Measurements from ENCODE around the gene ATG13.

Gene ATG13

DNA sequence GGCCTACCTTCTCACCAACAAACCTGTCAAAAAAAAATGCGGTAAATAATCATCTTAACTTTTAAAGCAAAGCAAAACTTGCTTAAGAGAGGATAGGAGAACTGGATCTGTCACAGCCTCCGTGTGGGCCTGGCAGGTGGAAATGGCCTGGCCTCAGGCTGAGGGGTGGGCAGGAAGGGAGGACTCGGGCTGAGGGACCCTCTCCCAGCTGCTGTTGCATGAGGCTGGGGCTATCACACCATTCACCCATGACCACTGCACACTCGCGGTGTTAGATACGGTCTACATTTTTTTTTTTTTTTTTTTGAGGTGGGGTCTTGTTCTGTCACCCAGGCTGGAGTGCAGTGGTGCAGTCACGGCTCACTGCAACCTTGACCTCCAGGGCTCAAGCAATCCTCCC lies 58.6 kb downstream of the ATG13 start:
- DNase-seq (ENCODE audit: low read depth in 2 of 2) = no peak

DNA sequence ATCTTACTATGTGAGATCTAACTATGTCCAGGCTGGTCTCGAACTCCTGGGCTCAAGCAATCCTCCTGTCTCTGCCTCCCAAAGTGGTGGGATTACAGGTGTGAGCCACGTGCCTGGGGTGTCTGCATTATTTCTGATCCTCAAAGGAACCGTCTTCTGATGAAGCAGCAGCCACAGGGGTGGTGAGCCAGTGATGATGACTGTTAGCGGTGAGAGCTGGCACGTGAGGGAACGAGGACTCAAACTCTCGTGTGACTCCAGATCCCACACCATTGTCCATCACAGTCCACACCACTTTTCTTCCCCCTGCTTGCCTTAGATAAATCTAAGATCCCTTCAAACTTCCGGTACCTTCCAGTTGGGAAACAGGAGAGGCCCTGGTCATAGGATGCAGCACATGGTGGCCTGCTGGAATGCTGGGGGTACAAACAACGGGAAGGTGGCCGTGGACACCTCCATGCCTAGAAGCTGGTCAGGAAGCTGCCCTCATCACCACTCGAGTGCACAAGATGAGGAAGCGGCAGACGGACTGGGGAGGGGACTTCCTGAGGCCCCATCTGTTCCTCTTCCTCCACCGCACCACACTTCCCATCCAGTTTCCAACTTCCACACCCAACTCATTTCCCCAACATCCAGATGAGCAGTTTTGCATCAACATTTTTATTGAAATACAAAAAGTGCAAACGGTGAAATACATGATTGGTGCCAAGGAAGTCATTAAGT lies 59.2 kb downstream of the ATG13 start:
- DNase-seq (ENCODE audit: low read depth in 2 of 2) = no peak

DNA sequence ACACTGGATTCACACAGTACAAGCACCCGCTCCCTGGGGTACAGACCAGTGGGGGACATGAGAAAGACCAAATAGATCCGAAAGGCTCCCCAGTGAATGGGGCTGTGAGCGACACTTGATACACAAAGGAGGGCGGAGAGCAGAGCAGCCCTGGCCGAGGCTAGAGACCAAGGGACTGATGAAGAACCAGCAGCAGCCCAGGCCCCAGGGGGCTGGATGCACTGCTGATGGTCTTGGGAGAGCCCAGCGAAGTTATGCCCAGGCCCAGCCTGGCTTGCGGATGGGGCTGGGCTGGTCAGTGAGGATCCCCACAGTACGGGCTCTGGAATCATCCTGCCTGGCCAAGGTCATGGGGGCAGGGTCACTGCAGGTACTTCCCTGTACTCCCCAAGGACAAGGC lies 59.8 kb downstream of the ATG13 start:
- DNase-seq (ENCODE audit: low read depth in 2 of 2) = no peak

DNA sequence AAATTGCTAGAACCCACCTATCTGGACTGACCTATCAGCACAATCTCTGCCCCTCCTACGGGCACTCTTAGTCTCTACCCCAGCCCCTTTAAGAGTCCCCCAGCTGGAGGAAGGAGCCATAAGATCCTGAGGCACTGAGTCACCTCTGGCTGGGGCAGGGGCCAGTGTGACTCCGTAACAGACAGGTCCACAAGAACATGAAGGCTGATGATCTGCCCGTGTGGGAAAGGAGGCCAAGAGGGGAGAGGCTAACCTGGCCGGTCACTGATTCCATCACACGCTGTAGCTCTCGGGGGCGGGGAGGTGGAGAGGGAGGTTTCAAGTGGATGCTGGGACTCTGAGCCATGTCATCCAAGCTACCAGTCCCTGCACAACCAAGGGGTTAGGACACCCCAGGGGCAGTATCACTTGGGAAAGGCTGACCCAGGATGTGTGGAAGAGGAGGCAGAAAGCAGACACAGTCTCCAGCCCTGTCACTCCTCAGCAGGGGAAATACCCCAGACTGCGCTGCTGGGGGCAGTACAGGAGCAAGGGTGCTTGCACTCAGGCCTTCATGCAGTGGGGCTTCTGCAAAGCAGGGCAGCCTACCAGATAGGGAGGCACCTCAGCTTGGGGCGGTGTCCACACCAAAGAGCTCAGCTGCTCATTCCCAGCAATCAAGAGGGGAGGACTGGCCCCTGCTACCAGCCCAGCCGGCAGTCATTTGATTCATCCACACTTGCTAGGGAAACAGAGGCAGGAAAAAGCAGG lies 60.8 kb downstream of the ATG13 start:
- no peak for DNase-seq (ENCODE audit: low read depth in 2 of 2)

DNA sequence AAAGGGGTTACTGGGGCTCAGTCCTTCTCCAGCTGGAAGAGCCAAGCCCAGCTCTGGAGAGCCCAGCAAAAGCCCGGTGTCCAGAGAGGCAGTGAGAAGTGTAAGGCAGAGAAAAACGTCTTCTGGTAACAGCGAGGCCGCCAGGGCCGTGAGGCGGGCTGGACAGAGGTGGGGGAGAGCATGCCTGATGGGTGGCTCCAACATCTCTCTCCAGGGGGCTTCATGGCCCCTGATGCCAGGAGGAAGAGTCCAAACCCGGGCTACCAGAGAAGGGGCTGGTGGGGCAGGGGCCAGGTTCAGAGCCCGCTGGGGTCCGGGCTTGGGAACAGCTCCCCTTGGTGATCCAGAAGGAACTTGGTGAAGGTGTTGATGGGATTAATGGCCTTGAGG lies 61.4 kb downstream of the ATG13 start:
- no peak for DNase-seq (ENCODE audit: low read depth in 2 of 2)

DNA sequence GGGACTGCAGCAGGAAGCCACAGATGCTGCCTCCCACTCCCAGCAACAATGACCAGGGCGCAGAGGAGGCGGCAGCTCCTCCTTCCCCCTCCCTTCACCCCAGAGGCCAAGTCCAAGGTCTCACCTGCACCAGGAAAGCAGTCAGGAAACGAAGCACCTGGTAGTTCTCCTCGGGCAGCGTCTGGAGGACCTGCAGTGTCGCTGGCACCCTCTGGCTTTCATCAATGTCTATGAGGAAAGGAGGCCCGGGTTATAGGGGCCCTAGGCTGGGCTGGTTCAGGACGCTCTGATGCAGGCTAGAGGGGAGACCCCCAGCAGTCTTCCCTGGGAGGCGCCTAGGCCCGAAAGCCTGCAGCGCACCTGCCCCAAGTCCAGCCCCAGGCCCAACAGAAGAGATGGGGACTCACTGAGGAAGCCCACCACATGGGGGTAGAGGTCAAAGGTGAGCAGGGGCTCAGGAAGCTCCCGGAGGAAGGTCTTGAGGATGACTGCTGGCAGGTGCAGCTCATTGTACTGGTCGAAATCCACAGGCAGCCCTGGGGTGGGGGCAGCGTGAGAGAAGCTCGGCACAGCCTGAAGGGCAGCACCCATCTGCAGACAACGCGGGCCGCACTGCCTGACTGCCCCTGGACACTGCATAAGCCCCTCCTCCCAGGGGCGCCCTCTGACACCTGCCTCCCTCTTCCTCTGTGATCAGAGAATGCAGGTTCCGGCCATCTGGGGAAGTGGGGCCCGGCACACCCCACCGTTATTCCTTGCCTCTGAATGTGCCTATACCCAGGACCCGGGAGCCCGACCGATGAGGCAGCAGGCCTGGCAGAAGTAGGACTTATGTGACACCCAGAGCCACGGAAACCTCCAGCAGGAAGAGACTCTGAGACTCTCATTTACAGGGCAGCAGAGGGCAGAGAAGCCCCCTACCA lies 62.1 kb downstream of the ATG13 start:
- DNase-seq (ENCODE audit: low read depth in 2 of 2) = no peak

DNA sequence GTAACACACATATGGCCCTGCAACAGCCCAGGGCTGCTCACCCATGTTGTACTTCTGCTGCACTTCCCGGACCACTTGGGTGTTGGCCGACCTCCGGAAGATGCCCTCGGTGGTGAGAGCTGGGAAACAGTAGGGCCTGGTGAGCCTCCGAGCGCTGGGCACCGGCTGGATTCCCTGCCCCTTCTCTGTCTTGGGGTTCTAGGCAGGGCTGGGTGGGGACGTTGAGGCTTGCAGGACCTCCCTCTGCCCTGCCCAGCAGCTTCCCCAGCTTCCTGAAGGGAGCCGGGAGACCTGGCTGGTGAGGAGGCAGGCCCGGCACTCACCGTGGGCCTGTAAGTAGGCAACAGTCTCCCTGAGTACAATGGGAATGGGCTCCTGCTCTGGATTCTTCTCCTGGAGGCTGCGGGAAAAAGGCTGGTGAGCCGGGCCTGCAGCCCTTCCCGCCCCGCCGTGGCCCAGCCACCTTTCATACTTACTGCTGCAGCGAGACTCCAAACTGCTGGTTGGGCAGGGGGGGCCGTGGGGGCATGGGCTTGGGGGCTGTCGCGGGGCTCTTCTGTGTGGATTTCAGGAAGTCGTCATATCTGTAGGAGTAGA lies 62.9 kb downstream of the ATG13 start:
- no peak for DNase-seq (ENCODE audit: low read depth in 2 of 2)

DNA sequence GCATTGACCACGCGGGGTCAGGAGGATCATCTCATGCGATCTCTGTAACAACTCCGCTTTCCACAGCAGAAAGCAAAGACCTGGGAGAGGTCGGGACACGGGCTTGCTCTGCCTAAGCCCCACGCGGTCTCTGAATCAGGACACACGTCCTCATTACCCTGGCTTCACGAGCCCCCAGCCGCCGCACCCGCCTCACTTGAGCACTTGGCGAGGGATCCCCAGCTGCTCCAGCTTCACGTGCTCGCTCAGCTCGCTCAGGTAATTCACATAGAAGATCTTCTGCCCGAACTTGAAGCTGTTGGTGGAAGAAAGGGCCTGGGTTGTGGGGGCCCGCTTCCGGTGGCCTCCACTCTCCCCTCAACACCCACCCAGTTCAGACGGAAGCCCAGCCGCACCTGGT lies 63.5 kb downstream of the ATG13 start:
- DNase-seq (ENCODE audit: low read depth in 2 of 2) = no peak

DNA sequence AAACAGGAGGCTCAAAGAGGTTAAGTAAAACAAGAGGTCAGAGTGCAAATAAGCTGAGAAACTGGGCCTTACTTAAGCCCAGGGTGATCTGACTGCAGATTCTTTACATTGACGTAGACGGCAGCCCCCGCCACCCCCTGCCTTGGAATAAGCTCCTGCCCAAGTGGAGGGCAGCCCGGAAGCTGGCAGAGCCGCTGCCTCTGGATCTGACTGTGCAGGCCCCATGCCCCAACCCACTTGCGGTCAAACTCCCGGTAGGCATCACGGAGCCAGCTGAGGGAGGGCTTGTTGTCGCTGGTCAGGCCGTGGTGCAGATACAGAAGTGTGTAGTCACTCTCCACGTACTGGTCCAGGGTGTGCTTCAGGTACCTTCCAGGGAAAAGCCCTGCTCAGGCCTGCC lies 64.5 kb downstream of the ATG13 start:
- no peak for DNase-seq (ENCODE audit: low read depth in 2 of 2)

DNA sequence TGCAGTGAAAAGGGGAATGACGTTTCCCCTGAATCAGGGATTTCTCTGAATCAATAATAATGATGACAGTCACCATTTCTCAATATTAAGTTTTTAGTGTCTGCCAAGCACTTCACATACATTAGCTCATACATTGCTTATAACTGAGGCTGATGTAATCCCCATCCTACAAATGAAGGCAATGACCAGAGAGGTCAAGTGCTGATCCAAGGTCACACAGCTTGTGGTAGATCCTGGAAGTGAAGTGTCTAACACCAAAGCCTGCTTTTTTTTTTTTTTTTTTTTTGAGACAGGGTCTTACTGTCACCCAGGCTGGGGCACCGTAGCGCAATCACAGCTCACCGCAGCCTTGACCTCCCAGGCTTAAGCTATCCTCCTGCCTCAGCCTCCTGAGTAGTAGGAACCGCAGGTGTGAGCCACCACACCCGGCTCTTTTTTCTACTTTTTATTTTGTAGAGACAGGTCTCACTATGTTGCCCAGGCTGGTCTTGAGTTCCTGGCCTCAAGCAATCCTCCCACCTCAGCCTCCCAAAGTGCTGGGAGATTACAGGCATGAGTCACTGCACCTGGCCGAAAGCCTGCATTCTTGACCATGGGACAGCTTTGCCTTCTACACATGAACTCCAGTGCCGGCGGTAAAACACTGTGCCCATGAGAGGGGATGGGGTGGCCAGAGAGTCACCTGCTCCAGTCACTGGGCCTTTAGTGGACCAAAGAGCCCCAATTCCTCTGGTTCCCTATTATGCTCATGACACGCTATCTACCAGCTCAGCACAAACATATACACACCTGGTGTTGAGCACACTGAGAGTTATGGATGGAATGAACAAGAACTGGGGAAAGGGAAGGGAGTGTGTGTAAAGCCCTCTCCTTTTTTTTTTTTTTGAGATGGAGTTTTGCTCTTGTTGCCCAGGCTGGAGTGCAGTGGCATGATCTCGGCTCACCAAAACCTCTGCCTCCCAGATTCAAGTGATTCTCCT lies 65.7 kb downstream of the ATG13 start:
- DNase-seq (ENCODE audit: low read depth in 2 of 2) = no peak

DNA sequence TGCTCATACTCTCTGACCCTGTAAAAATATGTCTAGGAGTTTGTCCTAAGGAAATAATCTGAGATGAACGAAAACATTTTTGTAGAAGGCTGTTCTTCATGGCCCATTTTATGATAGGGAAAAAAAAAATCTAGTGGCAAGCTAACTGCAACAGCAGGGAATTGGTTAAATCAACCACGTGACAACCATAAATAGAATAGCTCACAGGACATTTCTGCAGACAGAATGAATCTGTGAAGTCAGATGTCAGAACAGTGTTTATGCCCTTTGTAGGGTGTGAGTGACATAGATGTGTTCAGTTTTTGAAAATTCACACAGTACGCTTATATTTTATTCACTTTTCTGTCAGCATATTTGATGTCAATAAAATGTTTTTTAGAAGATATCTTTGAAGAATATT lies 67.0 kb downstream of the ATG13 start:
- no peak for DNase-seq (ENCODE audit: low read depth in 2 of 2)

DNA sequence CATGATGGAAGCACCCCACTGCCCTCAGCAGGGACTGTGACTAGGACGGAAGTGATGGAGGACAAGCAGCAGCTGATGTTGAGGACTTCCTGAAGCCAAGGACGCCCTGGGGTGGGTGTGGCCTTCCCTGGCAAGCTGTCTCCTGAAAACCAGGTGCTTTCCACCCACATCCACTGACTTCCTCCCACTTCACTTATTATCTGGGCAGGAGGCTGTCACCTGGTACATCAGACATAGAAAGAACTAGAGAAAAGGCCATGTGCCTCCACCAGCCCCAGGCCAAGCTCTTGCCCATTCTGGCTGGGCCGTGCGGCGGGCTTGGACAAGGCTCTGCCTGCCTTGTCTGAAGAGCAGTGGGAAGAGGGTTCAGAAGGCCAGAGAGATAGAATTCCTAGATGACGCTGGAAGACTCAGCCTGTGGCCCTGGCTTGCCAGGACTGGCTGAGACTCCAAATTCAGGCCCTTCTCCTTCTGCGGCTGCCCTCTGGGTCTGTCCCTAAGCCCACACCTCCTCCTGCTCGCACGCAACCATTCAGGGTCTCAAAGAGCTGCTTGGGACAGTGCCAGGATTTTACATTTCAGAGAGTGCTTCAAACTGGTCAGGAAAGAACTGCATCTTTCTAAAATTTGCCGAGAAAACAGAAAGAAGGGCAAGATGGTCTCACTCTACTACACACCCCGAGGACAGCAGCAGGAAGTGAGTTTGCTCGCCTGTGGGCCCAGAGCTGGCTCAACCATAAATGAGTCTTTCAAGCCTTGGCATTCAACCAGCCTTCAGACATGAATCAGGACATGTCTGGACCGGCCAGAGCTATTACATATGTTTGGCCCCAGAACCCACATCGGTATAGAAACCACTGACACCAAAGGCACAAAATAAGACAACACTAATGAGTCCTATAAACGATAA lies 69.8 kb downstream of the ATG13 start:
- DNase-seq (ENCODE audit: low read depth in 2 of 2) = no peak

DNA sequence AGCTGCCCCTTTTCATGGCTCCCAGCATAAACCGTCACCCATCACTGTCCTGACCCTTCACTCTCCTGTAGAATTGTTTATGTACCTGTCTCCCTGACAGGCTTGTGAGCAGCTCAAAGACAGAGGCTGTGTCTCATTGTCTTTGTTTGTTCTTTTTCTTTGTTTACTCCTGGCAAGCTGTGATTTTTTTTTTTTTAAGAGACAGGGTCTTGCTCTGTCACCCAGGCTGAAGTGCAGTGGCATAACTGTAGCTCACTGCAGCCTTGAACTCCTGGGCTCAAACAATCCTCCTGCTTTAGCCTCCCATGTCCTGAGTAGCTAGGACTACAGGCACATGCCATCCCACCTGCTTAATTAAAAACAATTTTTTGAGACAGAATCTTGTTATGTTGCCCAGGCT lies 73.3 kb downstream of the ATG13 start:
- no peak for DNase-seq (ENCODE audit: low read depth in 2 of 2)

DNA sequence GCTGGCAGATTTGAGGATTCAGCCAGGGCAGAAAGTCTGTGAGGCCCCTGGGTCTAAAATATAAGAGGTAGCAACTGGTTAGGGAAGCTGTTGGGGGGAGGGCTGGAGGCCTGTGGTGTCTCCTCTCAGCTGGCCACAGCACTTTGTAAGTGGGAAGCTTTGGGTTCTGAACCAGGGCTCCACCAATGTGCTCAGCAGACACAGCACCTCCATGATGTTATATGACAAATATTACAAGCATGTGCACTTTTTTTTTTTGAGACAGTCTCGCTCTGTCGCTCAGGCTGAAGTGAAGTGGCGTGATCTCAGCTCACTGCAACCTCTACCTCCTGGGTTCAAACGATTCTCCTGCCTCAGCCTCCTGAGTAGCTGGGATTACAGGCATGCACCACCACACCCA lies 75.1 kb downstream of the ATG13 start:
- no peak for DNase-seq (ENCODE audit: low read depth in 2 of 2)

DNA sequence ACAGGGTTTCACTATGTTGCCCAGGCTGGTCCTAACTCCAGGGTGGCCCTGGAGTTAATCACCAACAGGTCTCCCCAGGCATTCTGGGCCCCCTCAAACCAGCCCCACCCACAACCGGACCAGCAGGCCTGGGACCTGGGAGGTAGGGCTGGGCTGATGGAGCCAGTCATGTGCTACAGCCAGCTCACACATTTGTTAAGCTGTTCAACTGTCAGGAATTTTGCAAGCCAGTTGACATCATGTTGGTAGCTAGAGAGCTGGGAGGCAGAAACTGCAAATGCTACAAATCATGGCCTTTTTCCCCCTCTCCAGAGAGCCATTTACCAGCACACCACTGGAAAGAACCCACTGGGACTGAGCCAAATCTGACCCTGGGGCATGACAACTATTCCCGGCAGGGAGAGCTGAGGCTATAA lies 76.3 kb downstream of the ATG13 start:
- no peak for DNase-seq (ENCODE audit: low read depth in 2 of 2)

DNA sequence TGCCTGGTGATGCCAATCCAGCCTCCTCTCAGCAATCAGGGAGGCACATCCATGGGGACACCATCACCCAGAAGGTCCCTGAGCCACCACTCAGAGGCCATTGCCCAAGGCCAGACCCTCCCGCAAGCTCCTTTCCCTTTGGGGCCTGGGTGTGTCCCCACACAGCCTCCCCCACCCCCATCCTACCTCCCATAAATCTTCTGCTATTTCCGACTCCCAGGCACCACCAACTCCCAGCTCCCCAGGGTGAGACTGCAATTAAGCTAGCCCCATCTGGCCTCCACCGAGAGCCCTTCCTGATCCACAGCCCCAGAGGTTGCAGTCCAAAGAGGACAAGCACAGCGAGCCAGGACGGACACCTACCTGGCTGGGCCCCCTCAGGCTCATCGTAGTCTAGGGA lies 76.7 kb downstream of the ATG13 start:
- DNase-seq (ENCODE audit: low read depth in 2 of 2) = no peak

DNA sequence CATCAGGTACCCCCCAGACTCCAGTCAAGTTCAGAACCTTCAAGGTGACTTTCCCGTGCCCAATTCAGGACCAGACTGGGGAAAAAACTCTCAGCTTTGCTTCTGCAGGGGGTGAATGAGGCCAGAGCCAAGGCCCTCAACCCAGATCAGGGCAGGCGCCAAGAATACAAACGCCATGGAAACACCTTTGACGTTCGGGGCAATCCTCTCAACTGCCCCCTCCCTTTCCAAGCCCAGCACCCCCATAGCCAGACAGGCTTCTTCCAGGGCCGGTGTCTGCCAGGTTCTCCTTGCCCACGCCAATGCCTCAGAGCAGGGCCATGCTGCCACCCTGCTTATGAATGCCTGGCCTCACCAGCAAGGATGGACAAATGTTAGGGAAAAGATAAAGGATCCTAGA lies 77.3 kb downstream of the ATG13 start:
- no peak for DNase-seq (ENCODE audit: low read depth in 2 of 2)

DNA sequence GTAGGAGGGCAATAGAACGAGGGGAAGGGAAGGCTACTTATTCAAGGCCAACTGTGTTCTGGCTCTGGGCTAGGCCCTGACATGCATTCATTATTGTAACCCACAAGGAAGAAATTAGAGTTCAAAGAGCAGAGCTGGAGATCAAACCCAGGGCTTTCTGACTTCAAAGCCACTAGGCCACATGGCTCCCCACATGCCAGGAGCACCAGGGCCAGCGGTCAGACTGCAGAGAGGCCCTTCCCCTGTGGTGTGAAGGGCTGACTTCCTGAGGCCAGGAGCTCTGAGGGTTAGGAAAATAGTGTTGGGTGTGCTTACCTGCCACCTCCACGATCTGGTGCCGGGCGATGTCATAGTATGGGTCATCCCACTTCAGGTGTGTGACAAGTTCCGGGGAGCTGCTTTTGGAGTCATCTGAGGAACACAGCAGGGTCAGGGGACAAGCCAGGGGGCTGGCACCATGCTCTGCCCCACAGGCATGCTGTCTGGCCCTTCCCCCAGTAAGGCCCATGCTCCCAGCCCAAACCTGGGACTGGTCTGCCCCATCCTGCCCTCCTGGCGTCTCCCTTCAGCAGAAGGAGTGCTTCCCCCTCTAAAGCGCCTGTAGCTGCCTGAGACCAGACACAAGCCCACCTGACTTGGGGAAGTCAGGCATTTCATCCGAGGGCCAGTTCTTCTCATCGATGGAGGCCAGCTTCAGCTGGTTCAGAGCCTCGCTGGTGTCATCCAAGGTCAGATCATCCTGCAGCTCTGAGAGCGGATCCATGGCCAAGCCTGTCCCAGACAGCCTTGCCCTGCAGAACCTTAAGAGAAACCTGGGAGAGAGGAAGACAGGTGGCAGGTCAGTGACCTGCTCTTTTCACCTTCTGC lies 78.2 kb downstream of the ATG13 start:
- DNase-seq (ENCODE audit: low read depth in 2 of 2) = no peak

DNA sequence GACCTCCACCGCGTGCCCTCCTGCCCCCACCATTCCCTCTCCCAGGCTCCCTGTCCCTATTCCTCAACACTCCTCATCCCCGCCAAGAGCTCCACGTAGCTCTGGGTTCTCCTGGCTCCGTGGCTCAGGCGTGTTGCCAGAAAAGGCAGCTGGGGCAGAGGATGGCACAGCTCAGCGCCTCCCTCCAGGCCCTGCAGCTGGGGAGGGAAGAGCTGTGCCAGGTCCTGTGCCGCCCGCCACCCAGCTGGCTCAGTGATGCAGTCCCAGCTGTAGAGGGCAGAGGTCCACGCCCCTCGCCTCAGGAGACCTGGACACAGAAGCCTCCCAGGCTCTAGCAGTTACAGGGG lies 78.8 kb downstream of the ATG13 start:
- DNase-seq (ENCODE audit: low read depth in 2 of 2) = no peak
